HG03175 (cell line): ENCODE data around the gene A4GALT.
A peak's percentile ranks its signal among the peaks of the same experiment; 100 is the strongest.
"Not testable (repeated sequence)": the region's sequence is repeated elsewhere in the genome, so short reads cannot be mapped to it uniquely, and the experiment has no call there.

Experiments used
- ATAC-seq: cut with Tn5 transposase; IDR thresholded peaks from one replicate; pipeline ENCODE4 v1.9.1; 2021; ENCODE audit warnings: mild to moderate bottlenecking, moderate library complexity; ENCODE audit not compliant: unreplicated experiment

A4GALT gene

GRCh38 chr22:42684462-42685195 is 36.0 kb downstream of the A4GALT start:
- ATAC-seq = no peak

GRCh38 chr22:42683578-42684283 is 36.9 kb downstream of the A4GALT start:
- no peak for ATAC-seq

- no peak for ATAC-seq
Measured at GRCh38 chr22:42682113-42682851, 38.4 kb downstream of the A4GALT start.

DNA sequence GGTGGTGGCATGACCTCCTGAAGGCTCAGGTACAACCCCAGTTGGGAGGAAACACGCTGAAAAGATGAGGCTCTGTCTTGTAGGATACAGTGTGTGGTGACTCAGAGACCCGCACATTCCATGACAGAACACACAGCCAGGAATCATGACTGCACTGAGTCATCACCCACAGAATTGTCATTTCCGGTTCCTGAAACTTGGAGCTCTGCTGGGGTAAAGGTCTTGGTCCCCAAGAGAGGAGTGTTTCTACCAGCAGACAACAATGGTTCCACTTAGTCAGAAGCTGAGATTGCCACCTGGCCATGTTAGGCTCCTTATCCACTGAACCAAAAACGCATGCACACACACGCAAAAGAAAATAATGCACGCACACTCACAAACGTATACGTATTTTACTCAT is 40.0 kb downstream of the A4GALT start:
- ATAC-seq = no peak

DNA sequence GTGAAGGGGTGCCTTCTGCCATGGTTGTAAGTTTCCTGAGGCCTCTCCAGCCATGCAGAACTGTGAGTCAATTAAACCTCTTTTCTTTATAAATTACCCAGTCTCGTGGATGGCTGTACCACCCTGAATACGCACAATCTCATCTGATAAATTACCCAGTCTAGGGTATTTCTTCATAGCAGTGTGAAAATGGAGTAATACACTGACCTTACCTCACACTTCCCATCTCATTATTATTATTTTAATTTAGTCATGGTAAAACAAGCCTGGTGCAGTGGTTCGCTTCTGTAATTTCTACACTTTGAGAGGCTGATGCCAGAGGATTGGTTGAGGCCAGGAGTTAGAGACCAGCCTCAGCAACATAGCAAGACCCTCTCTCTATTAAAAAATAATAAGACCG is 41.0 kb downstream of the A4GALT start:
- no peak for ATAC-seq

DNA sequence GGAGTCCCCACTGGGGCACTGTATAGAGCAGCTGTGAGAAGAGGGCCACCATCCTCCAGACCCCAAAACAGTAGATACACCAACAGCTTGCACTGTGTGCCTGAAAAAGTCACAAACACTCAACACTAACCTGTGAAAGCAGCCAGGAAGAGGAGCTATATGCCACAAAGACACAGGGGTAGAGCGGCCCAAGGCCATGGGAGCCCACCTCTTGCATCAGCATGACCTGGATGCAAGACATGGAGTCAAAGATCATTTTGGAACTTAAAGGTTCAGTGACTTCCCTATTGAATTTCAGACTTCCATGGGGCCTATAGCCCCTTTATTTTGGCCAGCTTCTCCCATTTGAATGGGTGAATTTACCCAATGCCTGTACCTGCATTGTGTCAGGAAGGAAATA is 41.8 kb downstream of the A4GALT start:
- no peak for ATAC-seq

GRCh38 chr22:42677936-42678335 is 42.7 kb downstream of the A4GALT start:
- ATAC-seq = not testable (repeated sequence)

- no peak for ATAC-seq
Measured at GRCh38 chr22:42676059-42676607, 44.5 kb downstream of the A4GALT start.

- no peak for ATAC-seq
Measured at GRCh38 chr22:42673898-42674401, 46.7 kb downstream of the A4GALT start.

GRCh38 chr22:42673071-42673470 is 47.6 kb downstream of the A4GALT start:
- not testable (repeated sequence) for ATAC-seq

DNA sequence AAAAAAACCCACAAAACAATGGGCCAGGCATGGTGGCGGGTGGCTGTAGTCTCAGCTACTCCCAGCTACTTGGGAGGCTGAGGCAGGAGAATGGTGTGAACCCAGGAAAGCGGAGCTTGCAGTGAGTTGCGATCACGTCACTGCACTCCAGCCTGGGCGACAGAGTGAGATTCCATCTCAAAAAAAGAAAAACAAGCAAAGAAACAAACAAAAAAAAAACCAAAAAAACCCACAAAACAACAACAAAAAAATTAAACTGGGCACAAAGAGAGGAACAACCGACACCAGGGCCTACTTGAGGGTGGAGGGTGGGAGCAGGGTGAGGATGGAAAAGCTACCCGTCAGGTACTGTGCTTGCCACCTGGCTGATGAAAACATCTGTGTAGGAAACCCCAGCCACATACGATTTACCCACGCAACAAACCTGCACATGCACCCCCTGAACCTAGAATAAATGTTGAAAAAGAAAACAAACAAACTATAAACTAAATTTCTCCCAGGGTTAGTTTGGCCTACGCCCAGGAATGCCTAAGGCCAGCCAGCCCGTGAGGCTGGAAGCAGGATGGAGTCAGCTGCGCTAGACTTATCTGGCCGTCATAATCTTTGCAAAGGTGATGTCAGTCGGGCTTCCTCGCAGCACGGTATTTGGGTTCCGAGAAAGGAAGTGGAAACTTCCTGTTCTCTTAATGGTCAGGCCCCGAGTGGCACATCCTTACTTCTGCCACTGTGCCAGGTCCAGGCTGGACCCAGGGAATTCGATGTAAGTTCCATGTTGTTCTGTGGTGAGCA is 49.6 kb downstream of the A4GALT start:
- ATAC-seq = no peak

DNA sequence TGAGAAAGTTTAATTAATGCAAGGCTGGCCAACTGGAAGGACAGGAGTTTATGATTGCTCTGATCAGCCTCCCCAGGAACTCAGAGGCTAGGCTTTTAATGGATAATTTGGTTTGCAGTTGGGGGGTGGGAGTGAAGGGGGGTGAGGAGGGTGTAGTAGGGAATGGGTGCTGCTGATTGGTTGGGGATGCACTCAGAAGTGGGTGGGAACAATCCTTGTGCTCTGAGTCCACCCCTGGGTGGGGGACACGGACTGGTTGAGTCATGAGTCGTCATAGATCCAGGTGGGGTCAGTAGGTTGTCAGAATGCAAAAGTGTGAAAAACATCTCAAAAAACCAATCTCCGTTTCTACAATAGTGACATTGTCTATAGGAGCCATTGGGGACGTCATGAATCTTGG is 50.6 kb downstream of the A4GALT start:
- ATAC-seq = no peak

GRCh38 chr22:42666393-42666792 is 54.3 kb downstream of the A4GALT start:
- ATAC-seq = not testable (repeated sequence)

DNA sequence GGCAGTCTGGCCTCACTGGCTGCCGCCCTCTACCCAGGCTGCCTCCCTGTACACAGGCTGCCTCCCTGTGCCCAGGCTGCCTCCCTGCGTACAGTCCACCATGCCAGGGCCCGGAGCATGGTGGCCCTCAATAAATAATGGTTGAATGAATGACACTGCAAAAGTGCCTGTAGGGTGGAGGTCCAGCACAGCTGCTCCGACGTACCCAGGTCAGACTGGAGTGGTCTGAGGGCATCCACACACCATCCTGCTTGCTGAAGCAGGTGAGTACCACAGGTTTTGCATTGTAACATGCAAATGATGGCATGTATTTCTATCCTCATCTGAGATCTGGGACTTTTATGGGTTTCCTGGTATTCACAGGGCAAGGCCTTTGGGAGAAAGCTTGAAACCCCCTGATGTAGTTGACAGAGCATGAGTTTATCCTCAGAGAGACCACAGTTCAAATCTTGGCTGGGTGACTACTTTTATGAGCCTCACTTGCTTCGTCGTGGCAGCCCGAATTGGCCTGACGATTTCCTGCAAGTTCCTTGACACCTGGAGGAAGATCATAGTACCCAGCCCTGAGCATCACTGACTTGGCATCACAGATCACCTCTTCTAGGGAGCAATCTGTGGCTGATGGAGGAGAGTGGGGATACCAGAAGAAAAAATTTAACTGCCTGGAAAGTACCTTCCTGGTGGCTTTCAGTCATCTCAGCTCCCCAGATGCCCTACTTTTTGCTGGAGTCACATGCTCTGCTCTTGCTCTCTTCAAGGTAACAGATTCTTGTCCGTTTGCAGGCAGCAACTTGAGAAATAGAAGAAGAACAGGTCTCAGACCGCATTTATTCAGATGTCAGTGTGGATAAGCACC is 55.5 kb downstream of the A4GALT start:
- no peak for ATAC-seq

- no peak for ATAC-seq
Measured at GRCh38 chr22:42661985-42662831, 58.5 kb downstream of the A4GALT start.

DNA sequence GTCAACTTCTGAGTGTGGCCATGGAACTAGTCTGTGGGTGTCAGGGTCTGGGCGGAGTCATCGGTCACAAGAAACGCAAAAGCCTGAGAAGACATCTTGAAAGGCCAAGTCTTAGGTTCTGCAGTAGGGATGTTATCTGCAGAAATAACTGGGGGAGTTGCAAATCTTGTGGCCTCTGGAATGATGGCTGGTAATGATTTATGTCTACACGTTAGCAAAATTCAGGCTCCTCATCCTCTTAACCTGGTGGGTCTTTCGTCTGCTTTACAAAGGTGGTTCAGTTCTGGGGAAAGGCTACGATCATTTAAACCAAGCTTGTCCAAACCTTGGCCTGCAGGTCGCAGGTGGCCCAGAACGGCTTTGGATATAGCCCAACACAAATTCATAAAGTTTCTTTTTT is 64.1 kb downstream of the A4GALT start:
- ATAC-seq = no peak

GRCh38 chr22:42655693-42656092 is 65.0 kb downstream of the A4GALT start:
- ATAC-seq = peak; percentile 57

DNA sequence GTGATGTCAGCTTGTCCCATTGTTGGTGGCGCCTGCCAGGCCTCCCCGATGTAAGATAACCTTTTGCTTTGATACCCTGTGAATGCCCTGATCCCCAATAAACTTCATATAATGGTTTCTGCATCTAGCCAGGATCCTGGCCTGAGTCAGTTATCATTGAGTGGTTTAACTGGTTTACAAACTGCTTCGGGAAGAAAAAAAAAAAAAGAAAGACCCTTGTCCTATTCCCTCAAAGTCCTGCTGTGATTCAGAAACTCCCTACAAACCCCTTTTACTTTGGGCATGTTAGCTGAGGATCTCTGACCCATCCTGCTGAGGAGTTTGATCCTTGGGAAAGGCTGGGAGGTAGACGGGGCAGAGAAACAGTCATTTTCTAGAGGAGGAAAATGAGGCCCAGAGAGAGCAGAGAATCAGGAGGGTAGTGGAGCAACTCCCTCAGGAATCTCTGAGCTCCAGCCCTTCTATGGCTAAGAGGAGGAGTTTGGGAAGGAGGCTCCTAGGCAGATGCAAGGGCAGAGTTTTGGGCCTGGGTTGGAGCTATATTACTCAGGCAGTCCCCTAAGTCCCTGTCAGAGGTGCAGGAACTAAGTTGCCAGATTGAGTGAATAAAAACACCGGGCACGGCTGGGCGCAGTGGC is 66.1 kb downstream of the A4GALT start:
- no peak for ATAC-seq
